Measurements from ENCODE around the gene DDX10.

DNA sequence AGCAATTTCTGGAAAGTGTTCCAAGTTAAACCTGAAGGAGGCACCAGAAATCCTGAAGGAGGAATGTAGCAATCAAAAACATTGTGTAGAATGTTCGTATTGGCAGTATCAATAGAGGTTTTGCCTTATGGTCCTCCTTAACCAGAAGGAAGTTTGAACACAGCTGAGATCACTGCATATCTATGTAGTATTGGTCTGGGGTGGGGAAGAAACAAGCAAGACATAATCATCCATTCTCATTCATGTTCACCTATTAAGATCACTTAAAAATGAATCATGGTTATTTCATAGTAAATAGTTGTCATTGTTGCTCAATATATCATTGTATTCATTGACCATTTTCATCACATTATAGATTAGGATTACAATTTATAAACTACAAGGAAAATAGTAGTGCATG is 160.5 kb downstream of the DDX10 start:
- TF ChIP-seq, protein P1, sequence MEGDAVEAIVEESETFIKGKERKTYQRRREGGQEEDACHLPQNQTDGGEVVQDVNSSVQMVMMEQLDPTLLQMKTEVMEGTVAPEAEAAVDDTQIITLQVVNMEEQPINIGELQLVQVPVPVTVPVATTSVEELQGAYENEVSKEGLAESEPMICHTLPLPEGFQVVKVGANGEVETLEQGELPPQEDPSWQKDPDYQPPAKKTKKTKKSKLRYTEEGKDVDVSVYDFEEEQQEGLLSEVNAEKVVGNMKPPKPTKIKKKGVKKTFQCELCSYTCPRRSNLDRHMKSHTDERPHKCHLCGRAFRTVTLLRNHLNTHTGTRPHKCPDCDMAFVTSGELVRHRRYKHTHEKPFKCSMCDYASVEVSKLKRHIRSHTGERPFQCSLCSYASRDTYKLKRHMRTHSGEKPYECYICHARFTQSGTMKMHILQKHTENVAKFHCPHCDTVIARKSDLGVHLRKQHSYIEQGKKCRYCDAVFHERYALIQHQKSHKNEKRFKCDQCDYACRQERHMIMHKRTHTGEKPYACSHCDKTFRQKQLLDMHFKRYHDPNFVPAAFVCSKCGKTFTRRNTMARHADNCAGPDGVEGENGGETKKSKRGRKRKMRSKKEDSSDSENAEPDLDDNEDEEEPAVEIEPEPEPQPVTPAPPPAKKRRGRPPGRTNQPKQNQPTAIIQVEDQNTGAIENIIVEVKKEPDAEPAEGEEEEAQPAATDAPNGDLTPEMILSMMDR (IDR thresholded peaks at IDR 0.05): no peak
- no peak for TF ChIP-seq POLR2A (IDR thresholded peaks at IDR 0.05)

Data from uterus (tissue), 2 donors.